ENCODE data around the gene EPHB3. TPM values are rescaled to one million over a fixed set of nuclear protein-coding genes. Genes with fewer than 3 reads are reported as not detected.

The EPHB3 gene
- 1.2 TPM for total RNA-seq

DNA sequence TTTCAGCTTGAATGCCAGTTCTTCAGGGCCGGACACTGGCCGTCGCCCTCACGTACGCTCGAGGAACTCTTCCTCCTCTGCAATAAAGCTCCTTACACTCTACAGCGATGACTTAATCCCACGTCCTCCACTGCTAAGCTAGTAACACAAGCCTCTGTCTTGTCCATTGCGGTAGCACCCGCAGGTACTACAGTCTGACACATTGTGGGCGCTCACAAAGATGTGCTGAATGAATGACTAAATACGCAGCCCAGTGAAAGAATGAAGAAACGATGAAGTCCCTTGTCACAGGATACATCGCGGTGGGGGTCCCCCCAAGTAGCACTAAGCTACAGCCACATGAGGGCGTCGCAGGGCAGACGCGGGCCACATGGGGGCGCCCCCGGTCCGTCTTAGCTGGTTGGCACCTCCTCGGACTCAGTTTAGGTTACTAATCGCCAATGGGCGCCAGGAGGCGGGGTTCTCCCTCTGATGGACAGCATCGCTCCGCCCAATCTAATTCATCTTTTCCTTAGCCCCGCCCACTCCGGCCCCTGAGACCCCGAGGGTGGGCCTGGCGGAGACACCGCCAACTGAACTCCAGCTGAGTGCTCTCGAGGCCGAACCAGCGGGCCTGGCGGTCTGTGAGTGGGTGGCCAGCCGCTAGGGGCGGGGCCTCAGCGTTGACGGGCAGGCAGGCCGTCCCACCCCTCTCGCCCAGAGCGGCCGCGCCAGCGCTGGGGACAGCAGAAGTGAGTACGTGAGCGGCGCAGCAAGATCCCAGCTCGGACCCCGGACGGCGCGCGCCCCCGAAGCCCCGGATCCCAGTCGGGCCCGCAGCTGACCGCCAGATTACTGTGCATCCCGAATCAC is at the start of gene EPHB3:
Gene EPHB3 (plus strand): TSS at position 725 of the 852 bp plus-strand sequence. CDS start 451 bp downstream, outside the sequence.
- Histone ChIP-seq H3K9me3 (no peaks in the 10 kb centered on the region), H3K4me3 (peak within 1 kb of the TSS; percentile 69 to 75), H3K4me1 (peaks cover 0 to 17% of the 10 kb centered on the region in 2 donors), H3K36me3 (no peaks in the 10 kb centered on the region), H3K27me3 (no peaks in the 10 kb centered on the region), H3K27ac (peak within 1 kb of the TSS; percentile 73)
- DNase-seq (ENCODE audit: low spot score in 2 of 2): peak; percentile 98 to 100
- TF ChIP-seq, protein P1, sequence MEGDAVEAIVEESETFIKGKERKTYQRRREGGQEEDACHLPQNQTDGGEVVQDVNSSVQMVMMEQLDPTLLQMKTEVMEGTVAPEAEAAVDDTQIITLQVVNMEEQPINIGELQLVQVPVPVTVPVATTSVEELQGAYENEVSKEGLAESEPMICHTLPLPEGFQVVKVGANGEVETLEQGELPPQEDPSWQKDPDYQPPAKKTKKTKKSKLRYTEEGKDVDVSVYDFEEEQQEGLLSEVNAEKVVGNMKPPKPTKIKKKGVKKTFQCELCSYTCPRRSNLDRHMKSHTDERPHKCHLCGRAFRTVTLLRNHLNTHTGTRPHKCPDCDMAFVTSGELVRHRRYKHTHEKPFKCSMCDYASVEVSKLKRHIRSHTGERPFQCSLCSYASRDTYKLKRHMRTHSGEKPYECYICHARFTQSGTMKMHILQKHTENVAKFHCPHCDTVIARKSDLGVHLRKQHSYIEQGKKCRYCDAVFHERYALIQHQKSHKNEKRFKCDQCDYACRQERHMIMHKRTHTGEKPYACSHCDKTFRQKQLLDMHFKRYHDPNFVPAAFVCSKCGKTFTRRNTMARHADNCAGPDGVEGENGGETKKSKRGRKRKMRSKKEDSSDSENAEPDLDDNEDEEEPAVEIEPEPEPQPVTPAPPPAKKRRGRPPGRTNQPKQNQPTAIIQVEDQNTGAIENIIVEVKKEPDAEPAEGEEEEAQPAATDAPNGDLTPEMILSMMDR (IDR thresholded peaks at IDR 0.05): peak; percentile 94 to 99 (median 96)
- intact Hi-C loops (cut with DNase I): loop anchor here (1.0 kb wide), 5 partner anchors 151 to 251 kb away; partner anchors contain the start of genes MAGEF1 and VPS8

DNA sequence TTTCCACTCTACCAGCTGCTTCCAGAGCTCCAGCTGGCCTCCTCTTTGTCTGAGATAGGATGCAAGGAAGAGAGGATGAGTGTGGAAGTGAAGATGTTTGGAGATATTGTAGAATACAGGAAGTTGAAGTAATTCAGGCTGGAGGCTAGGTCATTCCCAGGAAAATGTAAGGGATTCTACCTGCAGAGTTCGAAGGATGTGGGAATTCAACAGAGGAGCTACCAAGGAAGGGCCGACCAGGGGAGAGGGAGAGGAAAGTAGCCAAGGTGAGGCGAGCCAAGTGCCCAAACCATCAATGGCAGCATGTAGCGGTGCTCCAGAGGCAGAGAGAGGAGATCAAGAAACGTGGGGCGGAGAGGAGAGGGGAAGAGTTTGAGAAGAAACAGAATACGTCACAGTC is 49.0 kb upstream of the EPHB3 start:
- H3K27me3 ChIP-seq: no peaks in the 10 kb centered on the region
- H3K4me3 ChIP-seq: no peak overlapping the region
- H3K36me3 ChIP-seq: no peaks in the 10 kb centered on the region
- H3K9me3 ChIP-seq: no peaks in the 10 kb centered on the region
- intact Hi-C loops (cut with DNase I): loop anchor here (1.0 to 2.0 kb wide), 2 partner anchors 96 to 141 kb away; no protein-coding TSS in a partner anchor
- peaks cover 0 to 5% of the 10 kb centered on the region in 2 donors for H3K4me1 ChIP-seq
- no peak for DNase-seq (ENCODE audit: low spot score in 2 of 2)
- TF ChIP-seq, protein P1 (IDR thresholded peaks at IDR 0.05): no peak
- no peak overlapping the region for H3K27ac ChIP-seq

DNA sequence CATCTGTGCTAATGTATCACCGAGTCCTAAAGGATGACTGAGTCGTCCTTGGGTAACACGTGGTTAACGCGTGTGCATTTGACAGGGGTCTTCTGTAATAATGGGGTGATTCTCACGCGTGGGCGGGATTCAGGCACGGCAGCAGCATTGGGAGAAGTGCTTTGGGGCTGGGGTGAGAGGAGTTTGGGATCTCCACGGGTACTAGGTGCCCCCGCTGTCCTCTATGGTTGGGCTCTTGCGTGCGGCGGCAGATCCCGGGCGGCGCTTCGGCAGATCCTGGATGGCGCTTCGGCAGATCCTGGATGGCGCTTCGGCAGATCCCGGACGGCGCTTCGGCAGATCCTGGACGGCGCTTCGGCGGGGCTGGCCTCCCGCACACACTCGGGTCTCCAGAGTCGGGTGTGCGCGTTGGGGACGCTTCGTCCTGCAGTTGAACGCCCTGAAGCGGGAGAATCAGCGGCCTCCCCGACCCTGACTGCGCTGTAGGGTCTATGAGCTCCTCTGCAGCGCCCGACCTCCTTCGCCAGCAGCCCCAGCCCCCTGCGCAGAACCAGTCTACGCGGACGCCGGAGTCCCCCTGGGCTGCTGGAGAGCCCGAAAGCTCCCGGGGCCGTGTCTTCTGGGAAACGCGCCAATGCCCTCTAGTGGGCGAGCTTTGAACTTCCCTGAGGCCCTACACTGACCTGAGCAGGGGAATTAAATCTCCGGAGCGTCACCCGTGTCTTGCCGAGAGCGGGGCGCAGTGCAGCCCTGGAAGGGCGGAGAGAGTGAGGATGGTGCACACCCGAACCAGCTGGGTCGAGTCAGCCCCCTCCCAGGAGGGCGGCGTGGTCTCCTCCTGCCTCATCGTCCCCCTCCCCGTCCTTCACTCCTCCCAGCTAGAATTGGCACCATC is 48.1 kb upstream of the EPHB3 start:
- Histone ChIP-seq H3K9me3 (no peaks in the 10 kb centered on the region), H3K4me1 (peaks cover 0 to 5% of the 10 kb centered on the region in 2 donors), H3K36me3 (no peaks in the 10 kb centered on the region), H3K27ac (no peak overlapping the region), H3K27me3 (no peaks in the 10 kb centered on the region), H3K4me3 (peak overlapping the region; percentile 53 to 65)
- TF ChIP-seq, protein P1 (IDR thresholded peaks at IDR 0.05): peak; percentile 77 to 92 (median 84)
- intact Hi-C loops (cut with DNase I): loop anchor here (1.0 to 2.0 kb wide), 2 partner anchors 97 to 142 kb away; no protein-coding TSS in a partner anchor
- peak in 1 of 2 donors; percentile 90 for DNase-seq (ENCODE audit: low spot score in 2 of 2)

DNA sequence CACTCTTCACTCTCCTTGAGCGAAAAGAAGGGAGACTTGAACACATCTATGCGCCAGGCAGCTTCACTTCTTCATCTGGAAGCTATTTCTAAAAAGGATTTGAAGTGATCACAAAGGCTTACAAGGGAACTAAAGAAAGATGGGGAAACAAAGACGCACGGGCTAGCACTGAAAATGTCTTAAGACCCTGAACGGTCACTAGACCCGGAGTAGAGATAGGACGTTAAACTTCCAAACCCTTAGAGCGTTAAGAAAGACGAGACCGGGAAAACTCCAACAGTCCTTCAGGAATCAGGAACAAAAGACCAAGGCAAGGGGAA is 47.5 kb upstream of the EPHB3 start:
- DNase-seq (ENCODE audit: low spot score in 2 of 2): no peak
- H3K9me3 ChIP-seq: no peaks in the 10 kb centered on the region
- peaks cover 0 to 5% of the 10 kb centered on the region in 2 donors for H3K4me1 ChIP-seq
- TF ChIP-seq, protein P1 (IDR thresholded peaks at IDR 0.05): no peak
- intact Hi-C loops (cut with DNase I): no loop called here
- no peaks in the 10 kb centered on the region for H3K27me3 ChIP-seq
- peak overlapping the region; percentile 53 to 65 for H3K4me3 ChIP-seq
- H3K36me3 ChIP-seq: no peaks in the 10 kb centered on the region
- H3K27ac ChIP-seq: no peak overlapping the region

DNA sequence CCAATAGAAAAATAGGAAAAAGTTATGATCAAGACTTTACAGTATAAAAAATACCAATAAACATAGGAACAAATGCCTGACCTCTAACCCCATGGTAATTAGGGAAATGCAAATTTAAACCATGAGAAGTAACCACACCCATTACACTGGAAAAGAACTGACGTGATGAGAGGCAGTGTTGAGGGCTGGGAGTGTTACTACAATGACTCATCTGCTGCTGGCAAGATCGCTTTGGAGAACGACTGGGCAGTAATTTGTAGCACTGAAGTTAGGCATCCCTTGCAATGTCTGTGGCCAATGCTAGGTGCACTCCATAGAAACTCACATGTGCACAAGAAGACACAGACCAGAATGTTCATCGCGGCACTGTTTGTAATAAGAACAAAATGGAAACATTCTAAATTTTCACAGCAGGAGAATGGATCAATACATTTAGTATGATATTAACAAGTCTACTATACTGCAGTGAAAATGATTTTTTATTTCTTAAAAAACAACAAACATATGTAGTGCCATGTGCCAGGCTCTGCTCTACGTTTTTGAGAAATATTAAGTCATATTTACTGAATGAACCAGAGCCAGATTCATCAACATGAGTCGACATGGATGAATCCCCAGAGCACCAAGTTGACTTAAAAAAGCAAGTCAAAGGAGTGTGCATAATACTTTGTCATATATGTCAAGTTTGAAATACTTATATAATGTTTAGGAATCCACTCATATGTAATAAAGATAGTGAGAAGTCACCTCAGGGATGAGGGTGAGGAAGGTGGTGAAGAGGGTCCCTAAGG is 37.6 kb upstream of the EPHB3 start:
- no peak overlapping the region for H3K4me3 ChIP-seq
- H3K9me3 ChIP-seq: no peaks in the 10 kb centered on the region
- TF ChIP-seq, protein P1 (IDR thresholded peaks at IDR 0.05): no peak
- peaks cover 16% of the 10 kb centered on the region for H3K27me3 ChIP-seq
- peaks cover 5 to 7% of the 10 kb centered on the region in 2 donors for H3K4me1 ChIP-seq
- intact Hi-C loops (cut with DNase I): no loop called here
- no peak for DNase-seq (ENCODE audit: low spot score in 2 of 2)
- no peak overlapping the region for H3K27ac ChIP-seq
- no peaks in the 10 kb centered on the region for H3K36me3 ChIP-seq

Measured in ascending aorta (tissue), 2 donors.